H9 (cell line): ENCODE measurements around the gene NUDT4. TPM values are rescaled to one million over a fixed set of nuclear protein-coding genes. Genes with fewer than 3 reads are reported as not detected.
"Not testable (repeated sequence)": the region's sequence is repeated elsewhere in the genome, so short reads cannot be mapped to it uniquely, and the experiment has no call there.

Source experiments
- DNase-seq: peaks from one replicate; pipeline ENCODE4 v3.0.0-alpha.2; 2017
- H2AFZ ChIP-seq: one replicate; pipeline ENCODE4 v1.6.1; 2013; ENCODE audit warnings: mild to moderate bottlenecking, low read length, control low read depth, moderate library complexity
- H2AK5ac ChIP-seq: 2 replicates; pipeline ENCODE4 v1.6.1; 2013; ENCODE audit warnings: low read length, control low read depth, mixed read lengths; ENCODE audit not compliant: insufficient read length
- H2BK120ac ChIP-seq: one replicate; pipeline ENCODE4 v1.6.1; 2013; ENCODE audit warnings: low read depth, mild to moderate bottlenecking, low read length, control low read depth, inconsistent platforms; ENCODE audit not compliant: poor library complexity, severe bottlenecking
- H2BK12ac ChIP-seq: 2 replicates; pipeline ENCODE4 v1.6.1; 2013; ENCODE audit warnings: low read length, control low read depth, mixed read lengths, low read depth; ENCODE audit not compliant: insufficient read length
- H2BK15ac ChIP-seq: 2 replicates; pipeline ENCODE4 v1.6.1; 2013; ENCODE audit warnings: low read depth, low read length, control low read depth
- H2BK20ac ChIP-seq: one replicate; pipeline ENCODE4 v1.6.1; 2013; ENCODE audit warnings: low read depth, mild to moderate bottlenecking, low read length, control low read depth, inconsistent platforms; ENCODE audit not compliant: poor library complexity, severe bottlenecking
- H2BK5ac ChIP-seq: 2 replicates; pipeline ENCODE4 v1.6.1; 2013; ENCODE audit warnings: low read length, control low read depth, mixed read lengths; ENCODE audit not compliant: insufficient read length
- H3K14ac ChIP-seq: 2 replicates; pipeline ENCODE4 v1.6.1; 2013; ENCODE audit warnings: low read length, control low read depth; ENCODE audit not compliant: insufficient read depth
- H3K18ac ChIP-seq: 2 replicates; pipeline ENCODE4 v1.6.1; 2013; ENCODE audit warnings: low read depth, mild to moderate bottlenecking, mixed read lengths, low read length, control low read depth; ENCODE audit not compliant: insufficient read length
- H3K23ac ChIP-seq: 2 replicates; pipeline ENCODE4 v1.6.1; 2013; ENCODE audit warnings: low read length, control low read depth, mixed read lengths, low read depth; ENCODE audit not compliant: insufficient read length
- H3K23me2 ChIP-seq: 2 replicates; pipeline ENCODE4 v1.6.1; 2013; ENCODE audit warnings: low read depth, mild to moderate bottlenecking, mixed read lengths, low read length, control low read depth; ENCODE audit not compliant: insufficient read length, poor library complexity, severe bottlenecking
- H3K27ac ChIP-seq: 2 replicates; pipeline ENCODE4 v1.5.1; 2013; ENCODE audit warnings: low read length, control low read depth, mixed read lengths, low read depth; ENCODE audit not compliant: insufficient read length
- H3K27me3 ChIP-seq: 2 replicates; pipeline ENCODE4 v1.6.1; 2013; ENCODE audit warnings: low read length, control low read depth, inconsistent platforms; ENCODE audit not compliant: insufficient read depth
- H3K4ac ChIP-seq: 2 replicates; pipeline ENCODE4 v1.6.1; 2013; ENCODE audit warnings: low read depth, mild to moderate bottlenecking, control low read depth, inconsistent platforms, low read length, moderate library complexity
- H3K4me1 ChIP-seq: 2 replicates; pipeline ENCODE4 v1.6.1; 2013; ENCODE audit warnings: low read length, control low read depth, inconsistent platforms; ENCODE audit not compliant: insufficient read depth
- H3K4me2 ChIP-seq: 2 replicates; pipeline ENCODE4 v1.6.1; 2013; ENCODE audit warnings: low read length, control low read depth, mixed read lengths; ENCODE audit not compliant: insufficient read length, insufficient read depth
- H3K56ac ChIP-seq: 2 replicates; pipeline ENCODE4 v1.6.1; 2013; ENCODE audit warnings: low read depth, mild to moderate bottlenecking, mixed read lengths, low read length, control low read depth; ENCODE audit not compliant: insufficient read length
- H3K79me1 ChIP-seq: 2 replicates; pipeline ENCODE4 v1.6.1; 2013; ENCODE audit warnings: low read depth, mild to moderate bottlenecking, moderate library complexity, low read length, control low read depth, inconsistent platforms; ENCODE audit not compliant: insufficient read depth, poor library complexity, severe bottlenecking
- H3K79me2 ChIP-seq: 2 replicates; pipeline ENCODE4 v1.6.1; 2013; ENCODE audit warnings: low read length, control low read depth, inconsistent platforms; ENCODE audit not compliant: insufficient read depth
- H3K9ac ChIP-seq: 2 replicates; pipeline ENCODE4 v1.6.1; 2013; ENCODE audit warnings: low read length, control low read depth, mixed read lengths; ENCODE audit not compliant: insufficient read length; ENCODE audit errors: extremely low read depth
- H3K9me3 ChIP-seq: one replicate; pipeline ENCODE4 v1.6.1; 2013; ENCODE audit warnings: low read depth, low read length, inconsistent platforms; ENCODE audit not compliant: control insufficient read depth
- H3T11ph ChIP-seq: one replicate; pipeline ENCODE4 v1.6.1; 2013; ENCODE audit warnings: mild to moderate bottlenecking, low read length, control low read depth, inconsistent platforms
- H4K20me1 ChIP-seq: one replicate; pipeline ENCODE4 v1.6.1; 2013; ENCODE audit not compliant: control insufficient read depth, insufficient read length, insufficient read depth
- H4K5ac ChIP-seq: 2 replicates; pipeline ENCODE4 v1.6.1; 2013; ENCODE audit warnings: low read depth, mild to moderate bottlenecking, mixed read lengths, low read length, control low read depth; ENCODE audit not compliant: insufficient read length
- H4K8ac ChIP-seq: replicated peaks from 2 replicates; pipeline ENCODE4 v1.6.1; 2013; ENCODE audit warnings: low read length, control low read depth, mixed read lengths, low read depth; ENCODE audit not compliant: insufficient read length
- H4K91ac ChIP-seq: 2 replicates; pipeline ENCODE4 v1.6.1; 2013; ENCODE audit warnings: low read depth, mild to moderate bottlenecking, moderate library complexity, mixed read lengths, low read length, control low read depth; ENCODE audit not compliant: insufficient read length
- H3K27ac Mint-ChIP-seq, 3 experiments: 2 replicates in 2 of 3; 3 replicates in 1 of 3; pipeline ENCODE4 v1.8.0; 2020 to 2021; ENCODE audit warnings: mixed read lengths in 3 of 3, mild to moderate bottlenecking in 1 of 3, moderate library complexity in 1 of 3
- H3K27me3 Mint-ChIP-seq: 2 replicates; pipeline ENCODE4 v1.8.0; 2021; ENCODE audit warnings: low read depth, mild to moderate bottlenecking, moderate library complexity, mixed read lengths
- H3K36me3 Mint-ChIP-seq, 3 experiments: 2 replicates in 2 of 3; 3 replicates in 1 of 3; pipeline ENCODE4 v1.8.0; 2020 to 2021; ENCODE audit warnings: low read depth in 3 of 3, mixed read lengths in 3 of 3; ENCODE audit not compliant: insufficient read depth in 1 of 3
- H3K4me1 Mint-ChIP-seq, 2 experiments: 2 replicates each; pipeline ENCODE4 v1.8.0; 2020; ENCODE audit warnings: mixed read lengths in 2 of 2
- H3K4me3 Mint-ChIP-seq, 2 experiments: 2 replicates in 1 of 2; 3 replicates in 1 of 2; pipeline ENCODE4 v1.8.0; 2020 to 2021; ENCODE audit warnings: mild to moderate bottlenecking in 2 of 2, mixed read lengths in 2 of 2, moderate library complexity in 1 of 2
- H3K9me3 Mint-ChIP-seq, 2 experiments: 2 replicates in 1 of 2; 3 replicates in 1 of 2; pipeline ENCODE4 v1.8.0; 2020; ENCODE audit warnings: mild to moderate bottlenecking in 2 of 2, mixed read lengths in 2 of 2, moderate library complexity in 1 of 2
- WGBS: extraction: QIAGEN DNeasy Blood & Tissue Kit; methylation state at CpG from one replicate; pipeline ENCODE4 v1.1.7; 2013; ENCODE audit warnings: missing lambda C conversion rate, low lambda C conversion rate, mixed read lengths; ENCODE audit not compliant: insufficient read length; ENCODE audit errors: extremely low coverage; 5-methylcytosine and 5-hydroxymethylcytosine counted together
- total RNA-seq: library from RNA; stranded (reverse); gene quantifications from 2 replicates; pipeline ENCODE4 v1.2.1, GENCODE V29; 2021
- TF ChIP-seq, protein P1 (sequence below): fragments of 200-600 bp; sonication (generic); conservative IDR thresholded peaks from 3 replicates; pipeline ENCODE4 v1.8.0; 2021; ENCODE audit warnings: antibody characterized with exemption, mild to moderate bottlenecking

Gene NUDT4
- total RNA-seq, 1 experiment from 2014 or later, result 40.6 TPM

DNA sequence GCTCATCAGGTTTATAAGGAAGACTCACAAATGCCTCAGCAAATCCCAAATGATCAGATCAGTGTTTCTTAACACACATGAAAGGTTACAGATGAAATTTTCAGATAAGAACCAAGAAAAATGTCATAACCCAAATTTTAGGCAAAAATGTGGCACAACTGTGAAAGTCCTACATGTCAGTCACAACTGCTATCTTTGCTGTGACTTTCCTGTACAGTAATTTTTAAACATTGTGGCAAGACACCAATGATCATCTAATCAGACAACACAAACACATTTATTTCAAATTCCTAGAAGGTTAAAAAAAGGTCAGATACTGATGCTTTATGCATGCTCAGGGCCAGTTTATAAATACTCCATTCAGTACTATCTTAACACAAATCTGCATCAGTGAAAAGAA, 31.1 kb downstream of the NUDT4 start:
- Histone ChIP-seq H3K23ac (no peak overlapping the region), H3K79me2 (peaks cover 11% of the 10 kb centered on the region; the same call in 1 of the 2 replicates), H2BK5ac (no peak overlapping the region), H4K8ac (no peak overlapping the region), H4K5ac (no peak overlapping the region), H2BK120ac (no peak overlapping the region), H2BK12ac (no peak overlapping the region), H3K27me3 (no peaks in the 10 kb centered on the region), H3K4me2 (no peak overlapping the region), H2BK20ac (no peak overlapping the region), H3K27ac (no peak overlapping the region), H2AK5ac (no peak overlapping the region), H3K14ac (no peak overlapping the region), H2AFZ (no peak overlapping the region), H3K4me1 (no peaks in the 10 kb centered on the region; the same call in 1 of the 2 replicates), H2BK15ac (no peak overlapping the region), H3K56ac (no peak overlapping the region), H3K4ac (no peak overlapping the region), H4K91ac (no peak overlapping the region), H4K20me1 (no peaks in the 10 kb centered on the region), H3K79me1 (peaks cover 9% of the 10 kb centered on the region), H3K9me3 (no peaks in the 10 kb centered on the region), H3K18ac (no peak overlapping the region), H3K23me2 (no peaks in the 10 kb centered on the region), H3T11ph (no peak overlapping the region), H3K9ac (no peak overlapping the region)
- H3K36me3 Mint-ChIP-seq, result peaks cover 12 to 45% (median 37%) of the 10 kb centered on the region in 3 experiments; a peak in 6 of 7 replicates
- peaks cover 15 to 17% of the 10 kb centered on the region in 2 experiments; a peak in 3 of 4 replicates for H3K4me1 Mint-ChIP-seq
- no peak overlapping the region for H3K4me3 Mint-ChIP-seq
- H3K9me3 Mint-ChIP-seq, result no peaks in the 10 kb centered on the region
- DNase-seq, result no peak
- H3K27me3 Mint-ChIP-seq, result no peaks in the 10 kb centered on the region
- H3K27ac Mint-ChIP-seq, result no peak overlapping the region
- TF ChIP-seq, protein P1, sequence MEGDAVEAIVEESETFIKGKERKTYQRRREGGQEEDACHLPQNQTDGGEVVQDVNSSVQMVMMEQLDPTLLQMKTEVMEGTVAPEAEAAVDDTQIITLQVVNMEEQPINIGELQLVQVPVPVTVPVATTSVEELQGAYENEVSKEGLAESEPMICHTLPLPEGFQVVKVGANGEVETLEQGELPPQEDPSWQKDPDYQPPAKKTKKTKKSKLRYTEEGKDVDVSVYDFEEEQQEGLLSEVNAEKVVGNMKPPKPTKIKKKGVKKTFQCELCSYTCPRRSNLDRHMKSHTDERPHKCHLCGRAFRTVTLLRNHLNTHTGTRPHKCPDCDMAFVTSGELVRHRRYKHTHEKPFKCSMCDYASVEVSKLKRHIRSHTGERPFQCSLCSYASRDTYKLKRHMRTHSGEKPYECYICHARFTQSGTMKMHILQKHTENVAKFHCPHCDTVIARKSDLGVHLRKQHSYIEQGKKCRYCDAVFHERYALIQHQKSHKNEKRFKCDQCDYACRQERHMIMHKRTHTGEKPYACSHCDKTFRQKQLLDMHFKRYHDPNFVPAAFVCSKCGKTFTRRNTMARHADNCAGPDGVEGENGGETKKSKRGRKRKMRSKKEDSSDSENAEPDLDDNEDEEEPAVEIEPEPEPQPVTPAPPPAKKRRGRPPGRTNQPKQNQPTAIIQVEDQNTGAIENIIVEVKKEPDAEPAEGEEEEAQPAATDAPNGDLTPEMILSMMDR, result no peak

DNA sequence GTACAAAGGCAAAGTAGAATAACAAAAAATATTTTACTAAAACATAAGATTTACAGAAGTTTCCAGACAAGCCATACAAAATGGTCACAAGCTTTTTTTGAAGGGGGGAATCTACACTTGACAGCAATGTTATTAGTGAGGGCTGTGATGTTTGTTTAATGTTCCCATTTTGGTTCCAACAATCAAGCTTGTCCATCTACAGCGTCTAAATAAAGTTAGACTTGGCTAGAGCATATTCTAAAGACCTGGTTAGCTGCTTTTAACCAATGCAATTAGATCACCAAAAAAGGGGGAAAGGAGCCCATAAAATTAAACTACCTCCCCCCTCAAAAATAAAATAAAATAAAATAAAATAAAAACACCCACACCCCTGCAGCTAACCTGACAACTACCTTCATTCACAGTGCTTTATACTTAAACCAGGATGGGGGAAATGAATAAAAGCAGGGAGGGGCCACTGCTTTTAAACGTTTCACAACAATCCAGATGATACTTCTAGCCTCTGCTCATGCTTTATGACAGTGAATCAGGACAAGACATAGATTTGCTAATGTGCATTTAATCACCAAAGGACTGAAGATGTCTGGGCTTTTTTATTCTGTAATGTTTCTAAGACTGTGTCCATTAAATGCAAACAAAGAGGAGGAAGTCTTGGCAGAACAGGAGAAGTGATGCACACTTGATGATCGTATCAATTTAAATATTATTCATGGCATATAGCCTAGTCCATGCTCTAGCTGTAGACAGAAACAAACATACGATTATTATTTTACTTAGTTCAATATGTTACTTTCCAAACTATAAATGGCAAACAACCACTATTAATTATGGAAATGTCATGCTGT, 31.8 kb downstream of the NUDT4 start:
- H2BK15ac ChIP-seq, DNase-seq, H3K4me3 Mint-ChIP-seq, H3K18ac ChIP-seq, H2BK12ac ChIP-seq, H3K9me3 ChIP-seq, H2BK120ac ChIP-seq, H2AK5ac ChIP-seq, H3K9me3 Mint-ChIP-seq, H3K9ac ChIP-seq, H4K20me1 ChIP-seq, H3K4me1 ChIP-seq, H2BK20ac ChIP-seq, H3T11ph ChIP-seq, H3K23me2 ChIP-seq, H3K27ac Mint-ChIP-seq, H3K27me3 Mint-ChIP-seq, H4K5ac ChIP-seq, H3K79me1 ChIP-seq, H2BK5ac ChIP-seq, H4K91ac ChIP-seq, H3K27ac ChIP-seq, H3K23ac ChIP-seq, H3K4me2 ChIP-seq, H3K14ac ChIP-seq, H3K4ac ChIP-seq, H3K56ac ChIP-seq, H3K27me3 ChIP-seq, H4K8ac ChIP-seq, H2AFZ ChIP-seq: not testable (repeated sequence)
- WGBS, result no CpG with 5 or more reads among the region's 4 CpGs
- Mint-ChIP-seq H3K36me3 (peaks cover 15 to 47% (median 41%) of the 10 kb centered on the region in 3 experiments; a peak in 6 of 7 replicates), H3K4me1 (peaks cover 15 to 17% of the 10 kb centered on the region in 2 experiments; a peak in 3 of 4 replicates)
- peaks cover 14% of the 10 kb centered on the region for H3K79me2 ChIP-seq
